SK-N-SH treated with all-trans-retinoic acid at 6 μM for 48 hours (cell line): ENCODE results near the gene SRSF1.

Source experiments
- ATAC-seq: fragments of 200-7000 bp; cut with Tn5 transposase; 3 replicates; pipeline ENCODE4 v1.9.1; 2020; ENCODE audit warnings: mild to moderate bottlenecking, moderate library complexity
- ARNTL ChIP-seq: fragments of 450-650 bp; formaldehyde crosslinking; IDR thresholded peaks from 2 replicates; pipeline ENCODE4 v1.5.0; 2020; ENCODE audit warnings: low read depth, mild to moderate bottlenecking, moderate library complexity, borderline replicate concordance
- BACH2 ChIP-seq: fragments of 250-450 bp; sonication (Bioruptor Pico); IDR thresholded peaks from 2 replicates; pipeline ENCODE4 v1.9.0; 2021; ENCODE audit warnings: mild to moderate bottlenecking, borderline replicate concordance
- CREB5 ChIP-seq: fragments of 250-450 bp; sonication (Bioruptor Pico); IDR thresholded peaks from 2 replicates; pipeline ENCODE4 v1.5.1; 2020; ENCODE audit warnings: low read depth, mild to moderate bottlenecking, moderate library complexity
- CSDC2 ChIP-seq: fragments of 250-450 bp; sonication (Bioruptor Pico); IDR thresholded peaks from 2 replicates; pipeline ENCODE4 v1.5.0; 2020; ENCODE audit warnings: mild to moderate bottlenecking, moderate library complexity
- ESRRG ChIP-seq: fragments of 250-450 bp; sonication (Bioruptor Pico); IDR thresholded peaks from 2 replicates; pipeline ENCODE4 v1.6.1; 2021; ENCODE audit warnings: mild to moderate bottlenecking
- GLIS3 ChIP-seq: fragments of 250-450 bp; sonication (Bioruptor Pico); IDR thresholded peaks from 2 replicates; pipeline ENCODE4 v1.5.0; 2020; ENCODE audit warnings: mild to moderate bottlenecking, moderate library complexity
- ISL1 ChIP-seq: fragments of 250-450 bp; sonication (Bioruptor Pico); IDR thresholded peaks from 2 replicates; pipeline ENCODE4 v2.1.2; 2022; ENCODE audit warnings: mild to moderate bottlenecking, moderate library complexity
- OSR1 ChIP-seq: fragments of 250-450 bp; sonication (Bioruptor Pico); IDR thresholded peaks from 2 replicates; pipeline ENCODE4 v1.8.0; 2022; ENCODE audit warnings: moderate library complexity, mild to moderate bottlenecking, inconsistent platforms
- PATZ1 ChIP-seq: fragments of 250-450 bp; sonication (Bioruptor Pico); IDR thresholded peaks from 2 replicates; pipeline ENCODE4 v1.8.0; 2020; ENCODE audit warnings: mild to moderate bottlenecking, moderate library complexity, borderline replicate concordance
- POU6F1 ChIP-seq: fragments of 250-450 bp; sonication (Bioruptor Pico); IDR thresholded peaks from 2 replicates; pipeline ENCODE4 v1.8.0; 2021; ENCODE audit warnings: low read depth, mild to moderate bottlenecking, moderate library complexity, borderline replicate concordance
- PPARA ChIP-seq: fragments of 250-450 bp; sonication (Bioruptor Pico); IDR thresholded peaks from 2 replicates; pipeline ENCODE4 v1.5.0; 2020; ENCODE audit warnings: mild to moderate bottlenecking, borderline replicate concordance
- RARB ChIP-seq: fragments of 250-450 bp; sonication (Bioruptor Pico); IDR thresholded peaks from 2 replicates; pipeline ENCODE4 v1.8.0; 2021; ENCODE audit warnings: mild to moderate bottlenecking, moderate library complexity
- TOX ChIP-seq: fragments of 250-450 bp; sonication (Bioruptor Pico); IDR thresholded peaks from 2 replicates; pipeline ENCODE4 v1.8.0; 2021; ENCODE audit warnings: mild to moderate bottlenecking, moderate library complexity, borderline replicate concordance
- TSHZ2 ChIP-seq: fragments of 250-450 bp; sonication (Bioruptor Pico); IDR thresholded peaks from 2 replicates; pipeline ENCODE4 v1.5.0; 2020; ENCODE audit warnings: mild to moderate bottlenecking, moderate library complexity
- ZC3H10 ChIP-seq: fragments of 250-450 bp; sonication (Bioruptor Pico); IDR thresholded peaks from 2 replicates; pipeline ENCODE4 v1.5.1; 2021; ENCODE audit warnings: mild to moderate bottlenecking, moderate library complexity
- ZFP3 ChIP-seq: fragments of 250-450 bp; sonication (Bioruptor Pico); IDR thresholded peaks from 2 replicates; pipeline ENCODE4 v1.5.0; 2020; ENCODE audit warnings: mild to moderate bottlenecking, moderate library complexity
- ZFP30 ChIP-seq: fragments of 450-650 bp; formaldehyde crosslinking; IDR thresholded peaks from 2 replicates; pipeline ENCODE4 v1.5.0; 2022; ENCODE audit warnings: mild to moderate bottlenecking, moderate library complexity
- ZNF565 ChIP-seq: fragments of 450-650 bp; formaldehyde crosslinking; conservative IDR thresholded peaks from 2 replicates; pipeline ENCODE4 v1.5.0; 2020; ENCODE audit warnings: low read depth, mild to moderate bottlenecking, moderate library complexity
- ZNF70 ChIP-seq: fragments of 450-650 bp; formaldehyde crosslinking; IDR thresholded peaks from 2 replicates; pipeline ENCODE4 v1.5.0; 2020; ENCODE audit warnings: mild to moderate bottlenecking, moderate library complexity
- ZNF8 ChIP-seq: fragments of 450-650 bp; formaldehyde crosslinking; IDR thresholded peaks from 2 replicates; pipeline ENCODE4 v1.5.0; 2020; ENCODE audit warnings: mild to moderate bottlenecking, moderate library complexity
- TF ChIP-seq, protein P1 (sequence below): fragments of 250-450 bp; sonication (Bioruptor Pico); IDR thresholded peaks from 2 replicates; pipeline ENCODE4 v1.5.1; 2021; ENCODE audit warnings: mild to moderate bottlenecking, moderate library complexity

The SRSF1 gene

GRCh38 chr17:58040386-58040785 lies 33.3 kb upstream of the SRSF1 start:
- TF ChIP-seq ZNF565 (no peak), RARB (CRISPR knock-in tag) (no peak), ZNF70 (CRISPR knock-in tag) (no peak), ZFP3 (CRISPR knock-in tag) (no peak), CREB5 (no peak)
- ATAC-seq, result no peak

DNA sequence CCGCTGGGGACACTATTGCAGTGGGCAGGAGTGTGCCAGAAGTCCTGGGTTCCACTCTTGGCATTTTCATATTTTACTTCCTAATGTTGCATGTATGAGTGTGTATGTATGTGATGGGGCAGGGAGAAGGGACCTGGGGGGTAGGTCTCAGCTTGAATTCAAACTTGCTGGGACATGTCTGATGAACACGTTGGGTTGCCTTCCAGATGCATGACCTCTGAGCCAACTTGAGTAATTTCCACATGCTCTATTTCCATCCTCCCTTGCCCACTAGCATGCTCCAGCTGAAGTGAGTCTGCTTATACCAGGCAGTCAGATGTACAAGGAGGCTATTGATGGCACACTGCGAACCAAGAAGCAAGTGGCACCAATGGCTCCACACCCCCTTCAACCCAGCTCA lies 32.9 kb upstream of the SRSF1 start:
- TF ChIP-seq TSHZ2 (CRISPR knock-in tag) (no peak), OSR1 (CRISPR knock-in tag) (no peak), PPARA (CRISPR knock-in tag) (no peak), ZNF565 (no peak), ZNF70 (CRISPR knock-in tag) (no peak), ESRRG (CRISPR knock-in tag) (no peak), POU6F1 (CRISPR knock-in tag) (no peak), ZFP30 (CRISPR knock-in tag) (no peak)
- TF ChIP-seq, all 23 proteins: peak for 0
- no peak for ATAC-seq

- no peak for ATAC-seq
- TF ChIP-seq TOX (CRISPR knock-in tag) (no peak), ZFP30 (CRISPR knock-in tag) (no peak), ZFP3 (CRISPR knock-in tag) (no peak), ZNF70 (CRISPR knock-in tag) (no peak), PPARA (CRISPR knock-in tag) (no peak), RARB (CRISPR knock-in tag) (no peak), GLIS3 (no peak), CREB5 (no peak), ARNTL (no peak), ESRRG (CRISPR knock-in tag) (no peak), TSHZ2 (CRISPR knock-in tag) (no peak), ZC3H10 (no peak), ZNF565 (no peak), BACH2 (no peak), ISL1 (CRISPR knock-in tag) (no peak), ZNF8 (no peak), PATZ1 (no peak), OSR1 (CRISPR knock-in tag) (no peak), CSDC2 (CRISPR knock-in tag) (no peak)
- TF ChIP-seq, protein P1, sequence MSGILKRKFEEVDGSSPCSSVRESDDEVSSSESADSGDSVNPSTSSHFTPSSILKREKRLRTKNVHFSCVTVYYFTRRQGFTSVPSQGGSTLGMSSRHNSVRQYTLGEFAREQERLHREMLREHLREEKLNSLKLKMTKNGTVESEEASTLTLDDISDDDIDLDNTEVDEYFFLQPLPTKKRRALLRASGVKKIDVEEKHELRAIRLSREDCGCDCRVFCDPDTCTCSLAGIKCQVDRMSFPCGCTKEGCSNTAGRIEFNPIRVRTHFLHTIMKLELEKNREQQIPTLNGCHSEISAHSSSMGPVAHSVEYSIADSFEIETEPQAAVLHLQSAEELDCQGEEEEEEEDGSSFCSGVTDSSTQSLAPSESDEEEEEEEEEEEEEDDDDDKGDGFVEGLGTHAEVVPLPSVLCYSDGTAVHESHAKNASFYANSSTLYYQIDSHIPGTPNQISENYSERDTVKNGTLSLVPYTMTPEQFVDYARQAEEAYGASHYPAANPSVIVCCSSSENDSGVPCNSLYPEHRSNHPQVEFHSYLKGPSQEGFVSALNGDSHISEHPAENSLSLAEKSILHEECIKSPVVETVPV (CRISPR knock-in tag), result no peak
Measured at GRCh38 chr17:58032691-58033415, 25.8 kb upstream of the SRSF1 start.
